ENCODE data around the gene PSD. TPM values are rescaled to one million over a fixed set of nuclear protein-coding genes. Genes with fewer than 3 reads are reported as not detected.

The PSD gene
- total RNA-seq, 4 donors from 2014 or later, result 88.0 to 268 (median 108) TPM

GRCh38 chr10:102411341-102412255 is 7.0 kb downstream of the PSD start:
- H3K27ac ChIP-seq (replicated peaks in 1 of 4), result no peak overlapping the region
- no peak for DNase-seq (ENCODE audit: extremely low spot score)
- no peak overlapping the region for H3K4me3 ChIP-seq
- H3K4me1 ChIP-seq, result peaks cover 11 to 45% (median 38%) of the 10 kb centered on the region in 4 donors
- WGBS, result 77% methylated on average over 12 of the region's 14 CpGs
- H3K27me3 ChIP-seq, result peaks cover 0 to 91% (median 35%) of the 10 kb centered on the region in 4 donors
- H3K9me3 ChIP-seq, result no peaks in the 10 kb centered on the region
- TF ChIP-seq POLR2A (IDR thresholded peaks at IDR 0.05; ENCODE audit: low read depth) (no peak), CTCF (IDR thresholded peaks at IDR 0.05) (no peak), EP300 (IDR thresholded peaks at IDR 0.05) (no peak), POLR2AphosphoS5 (IDR thresholded peaks at IDR 0.05) (no peak)
- intact Hi-C loops (cut with DNase I), result no loop called here
- no peaks in the 10 kb centered on the region for H3K36me3 ChIP-seq

- intact Hi-C loops (cut with DNase I), result no loop called here
- H3K4me3 ChIP-seq, result peak overlapping the region; percentile 35 to 61 (median 55)
- H3K4me1 ChIP-seq, result peaks cover 11 to 55% (median 46%) of the 10 kb centered on the region in 4 donors
- H3K9me3 ChIP-seq, result no peaks in the 10 kb centered on the region
- H3K27ac ChIP-seq (replicated peaks in 1 of 4), result peak overlapping the region; percentile 85 to 99 (median 90)
- WGBS, result 17% methylated on average over 19 of the region's 48 CpGs
- TF ChIP-seq EP300 (IDR thresholded peaks at IDR 0.05) (no peak), POLR2AphosphoS5 (IDR thresholded peaks at IDR 0.05) (peak; percentile 70 to 72)
- H3K27me3 ChIP-seq, result peaks cover 0 to 80% (median 26%) of the 10 kb centered on the region in 4 donors
- no peak for DNase-seq (ENCODE audit: extremely low spot score)
- H3K36me3 ChIP-seq, result no peaks in the 10 kb centered on the region
These were observed 8.0 kb downstream of the PSD start for GRCh38 chr10:102410429-102411073.

- 26% methylated on average over 19 of the region's 24 CpGs for WGBS
- Histone ChIP-seq H3K9me3 (no peaks in the 10 kb centered on the region), H3K4me3 (peak overlapping the region; percentile 57 to 64 (median 60)), H3K4me1 (peaks cover 11 to 62% (median 53%) of the 10 kb centered on the region in 4 donors), H3K27ac (replicated peaks in 1 of 4) (peak overlapping the region; percentile 85 to 99 (median 90)), H3K27me3 (peaks cover 0 to 73% (median 22%) of the 10 kb centered on the region in 4 donors), H3K36me3 (peaks cover 0 to 2% (median 0%) of the 10 kb centered on the region in 4 donors)
- DNase-seq (ENCODE audit: extremely low spot score), result no peak
- TF ChIP-seq POLR2AphosphoS5 (IDR thresholded peaks at IDR 0.05), result no peak
- no peak for TF ChIP-seq CTCF (IDR thresholded peaks at IDR 0.05)
- TF ChIP-seq EP300 (IDR thresholded peaks at IDR 0.05), result no peak
- no peak for TF ChIP-seq POLR2A (IDR thresholded peaks at IDR 0.05; ENCODE audit: low read depth)
- intact Hi-C loops (cut with DNase I), result no loop called here
These were observed 8.8 kb downstream of the PSD start for GRCh38 chr10:102409604-102410428.

GRCh38 chr10:102408728-102409603 is 9.6 kb downstream of the PSD start:
- intact Hi-C loops (cut with DNase I), result no loop called here
- H3K27ac ChIP-seq (replicated peaks in 1 of 4), result peak overlapping the region; percentile 85 to 99 (median 90)
- H3K4me1 ChIP-seq, result peaks cover 11 to 70% (median 57%) of the 10 kb centered on the region in 4 donors

More at GRCh38 chr10:102408728-102409603, 9.6 kb downstream of the PSD start:
- Histone ChIP-seq H3K36me3 (peaks cover 0 to 8% (median 1%) of the 10 kb centered on the region in 4 donors), H3K27me3 (peaks cover 0 to 64% (median 17%) of the 10 kb centered on the region in 4 donors), H3K4me3 (peak overlapping the region; percentile 57 to 64 (median 60)), H3K9me3 (no peaks in the 10 kb centered on the region)
- peak; percentile 63 to 82 for TF ChIP-seq POLR2AphosphoS5 (IDR thresholded peaks at IDR 0.05)
- no peak for TF ChIP-seq EP300 (IDR thresholded peaks at IDR 0.05)
- DNase-seq (ENCODE audit: extremely low spot score), result no peak
- 0% methylated on average over 6 of the region's 103 CpGs for whole genome bisulfite sequencing
